Fibroblast of skin of back (primary cell): ENCODE measurements around the gene WHAMM.

ENCODE experiments used
- DNase-seq: peaks from one replicate; pipeline ENCODE4 v3.0.0-alpha.2; 2013

WHAMM gene

GRCh38 chr15:82871358-82871757 is 61.9 kb downstream of the WHAMM start:
- no peak for DNase-seq

- no peak for DNase-seq
Observed at GRCh38 chr15:82871832-82872484, 62.5 kb downstream of the WHAMM start.

GRCh38 chr15:82873000-82873680 is 63.7 kb downstream of the WHAMM start:
- DNase-seq = no peak

- no peak for DNase-seq
Observed at GRCh38 chr15:82874267-82874666, 64.8 kb downstream of the WHAMM start.

GRCh38 chr15:82874961-82875360 is 65.5 kb downstream of the WHAMM start:
- DNase-seq = no peak

GRCh38 chr15:82875411-82876003 is 66.1 kb downstream of the WHAMM start:
- DNase-seq = peak; percentile 64

- no peak for DNase-seq
Observed at GRCh38 chr15:82877825-82878224, 68.4 kb downstream of the WHAMM start.

GRCh38 chr15:82878325-82878724 is 68.9 kb downstream of the WHAMM start:
- no peak for DNase-seq

- no peak for DNase-seq
Observed at GRCh38 chr15:82880704-82881103, 71.3 kb downstream of the WHAMM start.

GRCh38 chr15:82881747-82882146 is 72.3 kb downstream of the WHAMM start:
- no peak for DNase-seq

- DNase-seq = no peak
Observed at GRCh38 chr15:82882273-82882928, 73.0 kb downstream of the WHAMM start.
